Lung (tissue), 12 donors: Measurements from ENCODE around the gene MED29. TPM values are rescaled to one million over a fixed set of nuclear protein-coding genes. Genes with fewer than 3 reads are reported as not detected.

ENCODE experiments used
- ATAC-seq: fragments of 200-7000 bp; cut with Tn5 transposase; one replicate; pipeline ENCODE4 v1.9.1; 2020; ENCODE audit warnings: moderate number of reproducible peaks; ENCODE audit not compliant: insufficient read depth, low FRiP score
- DNase-seq, 3 donors: peaks; one replicate each; pipeline ENCODE4 v3.0.0-alpha.2; 2013 to 2017
- H3K27ac ChIP-seq, 2 donors: one replicate each; pipeline ENCODE4 v1.5.1; 2013; ENCODE audit warnings: mild to moderate bottlenecking in 2 of 2, moderate library complexity in 2 of 2, control low read depth in 1 of 2, inconsistent platforms in 1 of 2, low read depth in 1 of 2, low read length in 1 of 2
- H3K27me3 ChIP-seq, 3 donors: one replicate each; pipeline ENCODE4 v1.5.1; 2013; ENCODE audit warnings: low read length in 2 of 3; ENCODE audit not compliant: control insufficient read depth in 3 of 3, insufficient read depth in 3 of 3
- H3K36me3 ChIP-seq, 4 donors: one replicate each; pipeline ENCODE4 v1.5.1; 2013; ENCODE audit warnings: low read length in 4 of 4, mild to moderate bottlenecking in 1 of 4, moderate library complexity in 1 of 4; ENCODE audit not compliant: control insufficient read depth in 4 of 4, insufficient read depth in 4 of 4
- H3K4me1 ChIP-seq, 5 donors: one replicate each; pipeline ENCODE4 v1.5.1; 2013; ENCODE audit warnings: low read length in 5 of 5, mild to moderate bottlenecking in 2 of 5, moderate library complexity in 1 of 5; ENCODE audit not compliant: control insufficient read depth in 5 of 5, insufficient read depth in 5 of 5
- H3K4me3 ChIP-seq: one replicate; pipeline ENCODE4 v1.5.1; 2013; ENCODE audit warnings: mild to moderate bottlenecking, control low read depth, moderate library complexity
- H3K9ac ChIP-seq, 2 donors: one replicate each; pipeline ENCODE4 v1.5.1; 2013; ENCODE audit warnings: low read length in 2 of 2, control low read depth in 1 of 2; ENCODE audit not compliant: insufficient read depth in 1 of 2
- H3K9me3 ChIP-seq, 4 donors: one replicate each; pipeline ENCODE4 v1.5.1; 2013; ENCODE audit warnings: low read length in 3 of 4, mild to moderate bottlenecking in 1 of 4, moderate library complexity in 1 of 4; ENCODE audit not compliant: control insufficient read depth in 4 of 4, insufficient read depth in 3 of 4
- CTCF ChIP-seq: IDR thresholded peaks from 2 replicates; pipeline ENCODE4 v1.5.1; 2012; ENCODE audit warnings: mild to moderate bottlenecking; ENCODE audit errors: control extremely low read depth, extremely low read depth
- WGBS, 2 donors: extraction: QIAGEN DNeasy Blood & Tissue Kit; methylation state at CpG; one replicate each; pipeline ENCODE4 v1.1.7; 2013; 5-methylcytosine and 5-hydroxymethylcytosine counted together
- polyA plus RNA-seq, 2 donors: library from polyadenylated mRNA; stranded (reverse); fragments of 200-250 nt; gene quantifications; one replicate each; pipeline ENCODE4 v1.2.1, GENCODE V29; 2013
- total RNA-seq, 2 donors: library from RNA; depleted of rRNA in 1 of 2; stranded (reverse); fragments of >200 nt in 1 of 2; gene quantifications; one replicate each; pipeline ENCODE4 v1.2.1, GENCODE V29; 2014 to 2021
- donor health status: control.
- donor health status: control.
- donor health status: Bipolar disorder and iron deficiency.
- donor health status: healthy.
- donor health status: DM: yes; HTN: yes; CAD: no.

MED29 gene
- total and polyA plus RNA-seq, 4 donors = 16.5 to 36.8 (median 32.8) TPM

- H3K4me3 ChIP-seq = no peak overlapping the region
- no peak for TF ChIP-seq CTCF
- peaks cover 0 to 13% (median 7%) of the 10 kb centered on the region in 5 donors for H3K4me1 ChIP-seq
- DNase-seq (no peak), ATAC-seq (no peak)
- no peaks in the 10 kb centered on the region for H3K9me3 ChIP-seq
- H3K9ac ChIP-seq = no peak overlapping the region
- H3K27ac ChIP-seq = no peak overlapping the region
- 82 to 86% methylated on average over 16 of the region's 16 CpGs for WGBS, 2 donors
- peaks cover 0 to 25% (median 19%) of the 10 kb centered on the region in 4 donors for H3K36me3 ChIP-seq
- no peaks in the 10 kb centered on the region for H3K27me3 ChIP-seq
These were observed 33.8 kb downstream of the MED29 start for GRCh38 chr19:39424934-39425333.

GRCh38 chr19:39425744-39426143 is 34.6 kb downstream of the MED29 start:
- Histone ChIP-seq H3K27me3 (no peaks in the 10 kb centered on the region), H3K9me3 (no peaks in the 10 kb centered on the region), H3K27ac (no peak overlapping the region), H3K36me3 (peaks cover 0 to 24% (median 14%) of the 10 kb centered on the region in 4 donors), H3K4me3 (no peak overlapping the region), H3K4me1 (peaks cover 0 to 13% (median 7%) of the 10 kb centered on the region in 5 donors), H3K9ac (no peak overlapping the region)
- no peak for TF ChIP-seq CTCF
- 92% methylated on average over 7 of the region's 7 CpGs for WGBS, 2 donors
- DNase-seq (no peak), ATAC-seq (no peak)

GRCh38 chr19:39426170-39426569 is 35.0 kb downstream of the MED29 start:
- TF ChIP-seq CTCF = no peak
- whole genome bisulfite sequencing, 2 donors = 67 to 78% methylated on average over 5 of the region's 5 CpGs
- DNase-seq (no peak), ATAC-seq (no peak)
- H3K36me3 ChIP-seq = peaks cover 0 to 21% (median 12%) of the 10 kb centered on the region in 4 donors
- H3K4me1 ChIP-seq = peaks cover 0 to 13% (median 7%) of the 10 kb centered on the region in 5 donors
- H3K4me3 ChIP-seq = no peak overlapping the region
- H3K27ac ChIP-seq = no peak overlapping the region
- no peaks in the 10 kb centered on the region for H3K9me3 ChIP-seq
- H3K9ac ChIP-seq = no peak overlapping the region
- H3K27me3 ChIP-seq = no peaks in the 10 kb centered on the region

- DNase-seq (no peak), ATAC-seq (no peak)
- H3K36me3 ChIP-seq = peaks cover 6 to 21% (median 12%) of the 10 kb centered on the region in 4 donors
- H3K4me3 ChIP-seq = no peak overlapping the region
- no peak for TF ChIP-seq CTCF
- H3K9ac ChIP-seq = no peak overlapping the region
- peaks cover 0 to 13% (median 7%) of the 10 kb centered on the region in 5 donors for H3K4me1 ChIP-seq
- no peak overlapping the region for H3K27ac ChIP-seq
- H3K9me3 ChIP-seq = no peaks in the 10 kb centered on the region
- 90 to 92% methylated on average over 11 of the region's 11 CpGs for WGBS, 2 donors
- no peaks in the 10 kb centered on the region for H3K27me3 ChIP-seq
These were observed 36.5 kb downstream of the MED29 start for GRCh38 chr19:39427707-39428106.
